Bronchial epithelial cell (primary cell): ENCODE measurements around the gene ZMAT5. TPM values are rescaled to one million over a fixed set of nuclear protein-coding genes. Genes with fewer than 3 reads are reported as not detected.

Experiments
- DNase-seq: peaks from one replicate; pipeline ENCODE4 v3.0.0-alpha.2; 2010; ENCODE audit warnings: low read depth
- FAIRE-seq: peaks from 2 replicates; lab custom pipeline; 2011; peaks lifted over from hg19 to GRCh38; lab: Jason Lieb, UNC
- H3K27me3 ChIP-seq: 2 replicates; pipeline ENCODE4 v1.5.1; 2011; ENCODE audit warnings: low read length; ENCODE audit not compliant: control insufficient read depth, insufficient read depth
- H3K36me3 ChIP-seq: 2 replicates; pipeline ENCODE4 v1.5.1; 2011; ENCODE audit warnings: low read length; ENCODE audit not compliant: control insufficient read depth, insufficient read depth
- H3K4me3 ChIP-seq: 2 replicates; pipeline ENCODE4 v1.5.1; 2011; ENCODE audit warnings: mild to moderate bottlenecking, low read depth, low read length, control low read depth
- CTCF ChIP-seq: IDR thresholded peaks from 2 replicates; pipeline ENCODE4 v1.5.1; 2011; ENCODE audit warnings: mild to moderate bottlenecking, moderate library complexity, low read length, control low read depth, inconsistent platforms; ENCODE audit not compliant: insufficient read depth, severe bottlenecking
- total RNA-seq: library from RNA; depleted of rRNA; stranded (reverse); fragments of >200 nt; gene quantifications from 2 replicates; pipeline ENCODE4 v1.2.1, GENCODE V29; 2014

The ZMAT5 gene
- total RNA-seq, 1 donor from 2014 or later: 24.7 TPM

- Histone ChIP-seq H3K4me3 (no peak overlapping the region), H3K36me3 (no peaks in the 10 kb centered on the region), H3K27me3 (peaks cover 2% of the 10 kb centered on the region)
- FAIRE-seq (no peak), DNase-seq (no peak)
- no peak for TF ChIP-seq CTCF
Observed at GRCh38 chr22:29700900-29701154, 66.0 kb downstream of the ZMAT5 start.

- TF ChIP-seq CTCF: no peak
- Histone ChIP-seq H3K36me3 (no peaks in the 10 kb centered on the region), H3K4me3 (no peak overlapping the region), H3K27me3 (peaks cover 2% of the 10 kb centered on the region)
- no peak for DNase-seq
- no peak for FAIRE-seq
Observed at GRCh38 chr22:29700206-29700899, 66.5 kb downstream of the ZMAT5 start.

GRCh38 chr22:29697853-29698598 is 68.8 kb downstream of the ZMAT5 start:
- no peak for FAIRE-seq
- no peak for TF ChIP-seq CTCF
- DNase-seq: no peak
- Histone ChIP-seq H3K4me3 (no peak overlapping the region), H3K36me3 (peaks cover 4% of the 10 kb centered on the region), H3K27me3 (no peaks in the 10 kb centered on the region)

GRCh38 chr22:29695129-29695926 is 71.5 kb downstream of the ZMAT5 start:
- peaks cover 7% of the 10 kb centered on the region for H3K36me3 ChIP-seq
- DNase-seq (no peak), FAIRE-seq (no peak)
- no peak overlapping the region for H3K4me3 ChIP-seq
- no peak for TF ChIP-seq CTCF
- H3K27me3 ChIP-seq: no peaks in the 10 kb centered on the region

- Histone ChIP-seq H3K36me3 (peaks cover 7% of the 10 kb centered on the region), H3K4me3 (no peak overlapping the region), H3K27me3 (no peaks in the 10 kb centered on the region)
- TF ChIP-seq CTCF: no peak
- FAIRE-seq (no peak), DNase-seq (no peak)
Observed at GRCh38 chr22:29693671-29694070, 73.1 kb downstream of the ZMAT5 start.
